Ovary (tissue), 9 donors: ENCODE results near the gene VEPH1. TPM values are rescaled to one million over a fixed set of nuclear protein-coding genes. Genes with fewer than 3 reads are reported as not detected.
"Not testable (repeated sequence)": the region's sequence is repeated elsewhere in the genome, so short reads cannot be mapped to it uniquely, and the experiment has no call there.

Experiments
- DNase-seq, 5 donors: peaks; one replicate each; pipeline ENCODE4 v3.0.0-alpha.2; 2019 to 2020
- H3K27ac ChIP-seq, 2 donors: fragments of 200-600 bp; one replicate each; pipeline versions ENCODE4 v1.5.1 to v1.8.0; 2019 to 2022
- H3K27me3 ChIP-seq: fragments of 200-600 bp; one replicate; pipeline ENCODE4 v1.8.0; 2022
- H3K36me3 ChIP-seq: fragments of 200-600 bp; sonication (generic); one replicate; pipeline ENCODE4 v1.5.1; 2019
- H3K4me1 ChIP-seq: one replicate; pipeline ENCODE4 v1.8.1; 2013; ENCODE audit warnings: mild to moderate bottlenecking, moderate library complexity; ENCODE audit not compliant: insufficient read depth
- H3K4me3 ChIP-seq: fragments of 200-600 bp; sonication (generic); one replicate; pipeline ENCODE4 v1.5.1; 2017
- H3K9me3 ChIP-seq, 2 donors: fragments of 200-600 bp in 1 of 2; sonication (generic) in 1 of 2; one replicate each; pipeline versions ENCODE4 v1.5.1 to v1.8.1; 2013 to 2019; ENCODE audit warnings: mild to moderate bottlenecking in 1 of 2, moderate library complexity in 1 of 2
- EP300 ChIP-seq: sonication (generic); formaldehyde crosslinking; IDR thresholded peaks from one replicate; pipeline ENCODE4 v1.6.1; 2017; ENCODE audit warnings: antibody characterized with exemption
- POLR2A ChIP-seq: fragments of 450-650 bp; IDR thresholded peaks from one replicate; pipeline ENCODE4 v1.6.1; 2017; ENCODE audit warnings: antibody characterized with exemption, mild to moderate bottlenecking, moderate library complexity
- WGBS, 3 donors: extraction: QIAGEN DNeasy Blood & Tissue Kit in 1 of 3; methylation state at CpG; one replicate each; pipeline versions ENCODE4 v1.1.5 to v1.1.7; 2013 to 2017; 5-methylcytosine and 5-hydroxymethylcytosine counted together
- intact Hi-C, 4 donors: fragments of 100-400 bp; cut with DNase I; formaldehyde crosslinking; loops; one replicate each; pipeline versions ENCODE4 v1.11.0 to v1.15.1; 2022 to 2023
- polyA plus RNA-seq, 2 donors: library from polyadenylated mRNA; stranded (reverse); fragments of 200-250 nt in 1 of 2; fragments of 350-450 nt in 1 of 2; fragmentation: Illumina TruSeq in 1 of 2; extraction: RNeasy Lipid Tissue Mini Kit (QIAGEN cat#74804) in 1 of 2; gene quantifications; one replicate each; pipeline ENCODE4 v1.2.3, GENCODE V29; 2013 to 2014
- total RNA-seq, 7 donors: library from RNA; depleted of rRNA in 2 of 7; stranded (reverse); fragments of >200 nt in 2 of 7; fragmentation: NEBNext Ultra II Directional in 3 of 7; extraction: Animal tissue kit (Norgen Biotek cat#: 25700) in 3 of 7; gene quantifications; one replicate each; pipeline versions ENCODE4 v1.1.0 to v1.2.4, GENCODE V29; 2016 to 2023
- TF ChIP-seq, protein P1 (sequence below), 3 donors: fragments of 450-650 bp in 2 of 3; fragments of 200-600 bp in 1 of 3; IDR thresholded peaks; one replicate each; pipeline versions ENCODE4 v1.5.1 to v1.8.0; 2016 to 2022; ENCODE audit warnings: antibody characterized with exemption in 3 of 3, mild to moderate bottlenecking in 1 of 3
- donor health status: DM: no; HTN: no; CAD: no; lungs with moderate emphysema.
- donor health status: DM: no; HTN: no; CAD: no.
- donor health status: Bipolar disorder and iron deficiency.
- donor health status: DM: yes; HTN: yes; CAD: no.
- donor health status: DM: no; HTN: no; CAD: no.
- donor health status: DM: yes; HTN: yes; CAD: no.

VEPH1 gene
- total and polyA plus RNA-seq, 9 donors = 0.23 to 4.6 (median 1.3) TPM; not detected in 1

DNA sequence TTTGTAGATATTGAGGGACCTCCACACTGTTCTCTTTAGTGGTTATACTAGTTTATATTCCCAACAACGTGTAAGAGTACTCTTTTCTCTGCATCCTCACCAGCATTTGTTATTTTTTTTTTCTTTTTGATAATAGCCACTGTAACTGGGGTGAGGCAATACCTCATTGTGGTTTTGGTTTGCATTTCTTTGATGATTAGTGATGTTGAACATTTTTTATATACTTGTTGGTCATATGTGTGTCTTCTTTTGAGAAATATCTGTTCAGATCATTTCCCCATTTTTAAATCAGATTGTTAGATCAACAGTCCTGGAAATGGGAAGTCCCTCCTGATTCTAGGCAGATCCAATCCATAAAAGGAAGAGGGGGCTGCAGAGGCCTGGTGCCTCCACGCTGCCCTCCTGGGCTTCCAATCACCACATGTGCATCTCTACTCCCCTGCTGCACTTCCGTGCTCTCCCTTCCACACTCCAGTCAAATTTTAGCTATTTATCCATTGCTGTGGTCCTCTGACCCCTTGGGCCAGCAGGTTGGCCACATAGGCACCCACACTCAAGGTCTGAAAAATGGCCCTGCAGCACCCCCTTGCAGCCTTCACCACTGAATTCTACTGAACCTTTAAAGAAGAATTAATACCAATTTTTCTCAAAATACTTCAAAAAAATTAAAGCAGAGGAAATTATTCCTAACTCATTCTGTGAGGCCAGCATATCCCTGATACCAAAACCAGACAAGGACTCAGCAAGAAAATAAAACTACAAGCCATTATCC is 154.7 kb downstream of the VEPH1 start:
- intact Hi-C loops = not testable (repeated sequence)
- WGBS, 3 donors = 72 to 86% (median 81%) methylated on average over 3 of the region's 3 CpGs

DNA sequence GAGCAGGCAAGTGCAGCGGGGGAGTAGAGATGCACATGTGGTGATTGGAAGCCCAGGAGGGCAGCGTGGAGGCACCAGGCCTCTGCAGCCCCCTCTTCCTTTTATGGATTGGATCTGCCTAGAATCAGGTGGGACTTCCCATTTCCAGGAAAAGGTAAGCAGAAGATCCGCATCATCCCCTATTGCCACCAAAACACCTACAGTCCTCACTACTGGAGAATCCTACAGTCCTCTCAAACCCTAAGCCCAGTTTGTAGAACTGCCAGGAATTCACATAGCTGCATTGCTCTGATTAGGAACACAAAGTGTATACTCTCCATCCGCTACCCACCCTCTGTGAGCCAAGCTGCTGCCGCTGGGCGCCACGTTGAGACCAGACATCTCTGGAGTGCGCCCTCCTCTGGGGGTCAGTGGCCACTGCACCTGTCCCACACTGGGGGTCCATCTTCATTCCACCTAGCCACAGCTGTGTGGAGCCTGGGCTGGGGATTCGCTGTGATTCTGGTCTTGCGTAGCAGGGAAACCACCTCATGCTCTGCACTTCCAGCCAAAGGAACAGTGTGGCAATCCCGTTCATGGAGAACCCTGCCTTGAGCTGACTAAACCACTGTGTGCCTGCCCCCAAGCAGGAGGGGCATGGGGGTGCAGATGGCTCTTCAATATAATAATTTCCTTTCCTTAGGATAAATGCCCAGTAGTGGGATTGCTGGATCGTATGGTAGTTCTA is 155.5 kb downstream of the VEPH1 start:
- Histone ChIP-seq H3K27me3 (no peaks in the 10 kb centered on the region), H3K4me3 (no peak overlapping the region), H3K27ac (no peak overlapping the region), H3K9me3 (no peaks in the 10 kb centered on the region), H3K36me3 (no peaks in the 10 kb centered on the region), H3K4me1 (no peaks in the 10 kb centered on the region)
- no peak for DNase-seq
- 77 to 83% (median 77%) methylated on average over 12 of the region's 12 CpGs for WGBS, 3 donors
- no peak for TF ChIP-seq POLR2A
- TF ChIP-seq, protein P1, sequence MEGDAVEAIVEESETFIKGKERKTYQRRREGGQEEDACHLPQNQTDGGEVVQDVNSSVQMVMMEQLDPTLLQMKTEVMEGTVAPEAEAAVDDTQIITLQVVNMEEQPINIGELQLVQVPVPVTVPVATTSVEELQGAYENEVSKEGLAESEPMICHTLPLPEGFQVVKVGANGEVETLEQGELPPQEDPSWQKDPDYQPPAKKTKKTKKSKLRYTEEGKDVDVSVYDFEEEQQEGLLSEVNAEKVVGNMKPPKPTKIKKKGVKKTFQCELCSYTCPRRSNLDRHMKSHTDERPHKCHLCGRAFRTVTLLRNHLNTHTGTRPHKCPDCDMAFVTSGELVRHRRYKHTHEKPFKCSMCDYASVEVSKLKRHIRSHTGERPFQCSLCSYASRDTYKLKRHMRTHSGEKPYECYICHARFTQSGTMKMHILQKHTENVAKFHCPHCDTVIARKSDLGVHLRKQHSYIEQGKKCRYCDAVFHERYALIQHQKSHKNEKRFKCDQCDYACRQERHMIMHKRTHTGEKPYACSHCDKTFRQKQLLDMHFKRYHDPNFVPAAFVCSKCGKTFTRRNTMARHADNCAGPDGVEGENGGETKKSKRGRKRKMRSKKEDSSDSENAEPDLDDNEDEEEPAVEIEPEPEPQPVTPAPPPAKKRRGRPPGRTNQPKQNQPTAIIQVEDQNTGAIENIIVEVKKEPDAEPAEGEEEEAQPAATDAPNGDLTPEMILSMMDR (IDR thresholded peaks at IDR 0.05) = no peak
- no peak for TF ChIP-seq EP300
- intact Hi-C loops = no loop called here

More for the DNA sequence above, 154.7 kb downstream of the VEPH1 start:
- not testable (repeated sequence) for H3K4me1 ChIP-seq, H3K27ac ChIP-seq, H3K36me3 ChIP-seq, DNase-seq, H3K9me3 ChIP-seq, H3K27me3 ChIP-seq, H3K4me3 ChIP-seq

DNA sequence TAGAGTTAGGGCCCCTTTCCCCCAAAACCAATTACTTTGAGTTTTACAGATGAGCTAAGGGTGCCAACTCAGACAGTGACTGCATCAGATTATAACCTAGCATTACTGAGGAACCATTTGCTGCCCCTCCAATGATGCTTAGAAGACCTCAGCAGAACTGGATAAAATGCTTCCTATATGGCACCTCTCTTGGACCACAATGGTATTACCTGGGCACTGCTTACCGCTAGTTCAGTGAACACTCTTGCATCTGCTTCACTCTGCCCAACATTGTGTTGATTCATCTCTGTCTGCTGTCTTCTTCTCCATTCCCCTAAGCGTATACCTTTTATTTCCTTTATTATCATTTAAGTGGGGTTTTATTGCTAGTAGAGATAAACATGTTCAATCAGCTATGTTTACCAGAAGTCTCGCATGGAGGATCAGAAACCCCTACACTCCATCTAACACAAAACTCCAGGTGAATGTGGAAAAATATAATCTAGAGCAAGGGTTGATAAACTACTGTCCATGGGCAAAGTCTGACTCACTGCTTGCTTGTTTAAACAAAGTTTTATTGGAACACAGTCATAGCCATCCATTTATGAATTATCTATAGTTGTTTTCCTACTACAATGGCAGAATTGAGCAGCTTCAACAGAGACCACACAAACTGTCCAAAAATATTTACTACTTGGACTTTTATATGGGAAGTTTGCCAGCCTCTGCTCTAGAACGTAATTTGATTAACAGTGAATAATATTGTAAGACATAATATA is 166.8 kb downstream of the VEPH1 start:
- H3K27ac ChIP-seq = no peak overlapping the region
- no peak for TF ChIP-seq POLR2A
- no peak for TF ChIP-seq EP300
- TF ChIP-seq, protein P1 (IDR thresholded peaks at IDR 0.05) = no peak
- H3K4me1 ChIP-seq = no peaks in the 10 kb centered on the region
- intact Hi-C loops = no loop called here
- 61 to 69% (median 66%) methylated on average over 4 of the region's 4 CpGs for whole genome bisulfite sequencing, 3 donors
- no peaks in the 10 kb centered on the region for H3K9me3 ChIP-seq
- no peaks in the 10 kb centered on the region for H3K27me3 ChIP-seq
- DNase-seq = no peak
- H3K36me3 ChIP-seq = no peaks in the 10 kb centered on the region
- H3K4me3 ChIP-seq = no peak overlapping the region

DNA sequence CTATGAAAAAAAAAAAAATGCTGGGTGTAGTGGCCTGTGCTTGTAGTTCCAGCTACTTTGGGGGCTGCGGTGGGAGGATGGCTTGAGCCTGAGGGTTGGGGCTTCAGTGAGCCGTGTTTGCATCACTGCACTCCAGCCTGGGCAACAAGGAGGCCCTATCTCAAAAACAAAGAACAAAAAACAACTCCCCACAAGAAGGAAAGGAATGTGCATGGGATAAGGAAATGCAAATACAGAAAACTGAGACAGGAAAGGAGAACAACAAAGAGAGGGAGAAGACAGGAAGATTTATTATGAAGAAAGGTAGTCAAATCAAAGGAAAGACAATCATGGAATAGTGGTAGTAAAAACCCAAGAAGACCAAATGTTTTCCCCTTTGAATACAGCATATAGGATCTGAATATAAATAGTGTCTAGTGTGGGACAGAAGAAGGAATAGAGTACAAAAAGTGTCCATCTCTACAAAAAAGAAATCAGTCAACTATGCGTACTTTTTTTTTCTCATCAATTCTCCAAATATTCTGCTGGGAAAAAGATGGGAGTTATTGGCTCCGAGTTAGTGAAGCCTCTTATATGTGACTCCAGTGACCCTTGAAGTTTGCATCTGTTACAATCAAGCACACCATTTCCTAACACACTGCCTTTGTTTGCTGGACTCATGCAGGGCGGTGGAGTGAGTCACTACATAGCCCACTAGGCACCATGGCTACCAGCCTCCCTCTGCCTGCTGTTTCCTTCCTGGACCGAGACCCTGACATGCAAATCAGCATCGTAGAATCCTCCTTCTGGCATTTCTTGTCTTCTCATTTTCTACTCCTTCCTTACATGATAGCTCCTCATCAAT is 167.8 kb downstream of the VEPH1 start:
- H3K36me3 ChIP-seq = no peaks in the 10 kb centered on the region
- no peaks in the 10 kb centered on the region for H3K9me3 ChIP-seq
- WGBS, 3 donors = 69 to 73% (median 71%) methylated on average over 7 of the region's 7 CpGs
- H3K4me3 ChIP-seq = no peak overlapping the region
- H3K27ac ChIP-seq = no peak overlapping the region
- no peaks in the 10 kb centered on the region for H3K27me3 ChIP-seq
- TF ChIP-seq POLR2A (no peak), EP300 (no peak)
- TF ChIP-seq, protein P1 (IDR thresholded peaks at IDR 0.05) = no peak
- H3K4me1 ChIP-seq = no peaks in the 10 kb centered on the region
- intact Hi-C loops = no loop called here
- no peak for DNase-seq
